ENCODE data around the gene HMCN1. TPM values are rescaled to one million over a fixed set of nuclear protein-coding genes. Genes with fewer than 3 reads are reported as not detected.
"Not testable (repeated sequence)": the region's sequence is repeated elsewhere in the genome, so short reads cannot be mapped to it uniquely, and the experiment has no call there.

HMCN1 gene
- total RNA-seq, 1 donor from 2014 or later = 3.4 TPM

DNA sequence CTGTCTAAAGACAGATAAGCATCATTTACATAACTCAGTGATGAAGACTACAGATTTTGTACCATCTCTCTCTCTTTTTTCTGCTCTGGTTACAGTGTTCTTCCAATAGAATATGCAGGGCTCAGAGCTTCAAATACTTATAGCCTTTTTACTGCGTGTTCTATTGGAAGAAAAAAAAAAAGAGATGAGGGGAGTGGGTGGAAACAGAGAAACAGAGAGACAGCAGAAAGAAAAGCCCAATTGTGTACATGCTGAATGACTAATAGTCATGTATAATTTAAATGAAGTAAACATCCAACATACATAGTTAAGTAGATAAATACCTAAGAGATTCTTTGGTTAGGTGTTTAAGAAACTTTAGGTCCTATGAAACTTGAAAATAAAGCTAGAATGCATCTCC, 151.9 kb downstream of the HMCN1 start:
- Mint-ChIP-seq H3K27ac (no peak overlapping the region), H3K36me3 (ENCODE audit: insufficient read depth) (no peaks in the 10 kb centered on the region), H3K27me3 (no peaks in the 10 kb centered on the region), H3K4me3 (ENCODE audit: low read depth) (no peak overlapping the region), H3K9me3 (ENCODE audit: low read depth) (peaks cover 4% of the 10 kb centered on the region), H3K4me1 (ENCODE audit: low read depth) (no peaks in the 10 kb centered on the region)
- no peak for DNase-seq (ENCODE audit: low spot score, unreplicated experiment)
- TF ChIP-seq, protein P1, sequence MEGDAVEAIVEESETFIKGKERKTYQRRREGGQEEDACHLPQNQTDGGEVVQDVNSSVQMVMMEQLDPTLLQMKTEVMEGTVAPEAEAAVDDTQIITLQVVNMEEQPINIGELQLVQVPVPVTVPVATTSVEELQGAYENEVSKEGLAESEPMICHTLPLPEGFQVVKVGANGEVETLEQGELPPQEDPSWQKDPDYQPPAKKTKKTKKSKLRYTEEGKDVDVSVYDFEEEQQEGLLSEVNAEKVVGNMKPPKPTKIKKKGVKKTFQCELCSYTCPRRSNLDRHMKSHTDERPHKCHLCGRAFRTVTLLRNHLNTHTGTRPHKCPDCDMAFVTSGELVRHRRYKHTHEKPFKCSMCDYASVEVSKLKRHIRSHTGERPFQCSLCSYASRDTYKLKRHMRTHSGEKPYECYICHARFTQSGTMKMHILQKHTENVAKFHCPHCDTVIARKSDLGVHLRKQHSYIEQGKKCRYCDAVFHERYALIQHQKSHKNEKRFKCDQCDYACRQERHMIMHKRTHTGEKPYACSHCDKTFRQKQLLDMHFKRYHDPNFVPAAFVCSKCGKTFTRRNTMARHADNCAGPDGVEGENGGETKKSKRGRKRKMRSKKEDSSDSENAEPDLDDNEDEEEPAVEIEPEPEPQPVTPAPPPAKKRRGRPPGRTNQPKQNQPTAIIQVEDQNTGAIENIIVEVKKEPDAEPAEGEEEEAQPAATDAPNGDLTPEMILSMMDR (IDR thresholded peaks at IDR 0.05; ENCODE audit: unreplicated experiment) = no peak

DNA sequence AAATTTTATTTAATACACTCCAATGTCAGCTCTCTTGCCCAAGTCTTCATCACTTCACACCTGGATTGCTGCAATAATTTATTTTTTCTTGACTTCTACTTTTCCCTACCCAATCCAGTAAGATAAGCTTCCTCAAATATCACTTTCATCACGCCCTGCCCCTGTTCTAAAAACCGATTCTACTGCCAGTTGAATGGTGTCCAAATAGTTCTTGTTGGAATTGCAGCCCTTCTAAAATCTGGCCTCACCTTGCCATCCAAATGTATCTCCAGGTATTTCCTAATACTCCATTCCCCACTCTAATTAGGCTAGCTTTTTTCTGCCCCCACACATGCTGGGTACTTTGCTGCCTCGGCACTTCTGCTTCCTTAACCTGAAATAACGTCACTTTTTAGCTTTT, 152.5 kb downstream of the HMCN1 start:
- Mint-ChIP-seq H3K27me3 (no peaks in the 10 kb centered on the region), H3K4me3 (ENCODE audit: low read depth) (no peak overlapping the region), H3K9me3 (ENCODE audit: low read depth) (peaks cover 4% of the 10 kb centered on the region), H3K36me3 (ENCODE audit: insufficient read depth) (no peaks in the 10 kb centered on the region), H3K4me1 (ENCODE audit: low read depth) (no peaks in the 10 kb centered on the region), H3K27ac (no peak overlapping the region)
- DNase-seq (ENCODE audit: low spot score, unreplicated experiment) = no peak
- TF ChIP-seq, protein P1 (IDR thresholded peaks at IDR 0.05; ENCODE audit: unreplicated experiment) = no peak

DNA sequence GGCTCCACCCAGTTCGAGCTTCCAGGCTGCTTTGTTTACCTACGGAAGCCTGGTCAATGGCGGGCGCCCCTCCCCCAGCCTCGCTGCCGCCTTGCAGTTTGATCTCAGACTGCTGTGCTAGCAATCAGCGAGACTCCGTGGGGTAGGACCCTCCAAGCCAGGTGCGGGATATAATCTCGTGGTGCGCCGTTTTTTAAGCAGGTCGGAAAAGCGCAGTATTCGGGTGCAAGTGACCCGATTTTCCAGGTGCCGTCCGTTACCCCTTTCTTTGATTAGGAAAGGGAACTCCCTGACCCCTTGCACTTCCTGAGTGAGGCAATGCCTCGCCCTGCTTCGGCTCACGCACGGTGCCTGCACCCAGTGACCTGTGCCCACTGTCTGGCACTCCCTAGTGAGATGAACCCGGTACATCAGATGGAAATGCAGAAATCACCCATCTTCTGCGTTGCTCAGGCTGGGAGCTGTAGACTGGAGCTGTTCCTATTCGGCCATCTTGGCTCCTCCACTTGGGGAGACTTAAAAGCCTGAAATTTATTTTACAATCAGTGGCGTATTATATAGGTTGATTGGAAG, 158.7 kb downstream of the HMCN1 start:
- not testable (repeated sequence) for H3K36me3 Mint-ChIP-seq (ENCODE audit: insufficient read depth); H3K27me3 Mint-ChIP-seq; H3K4me1 Mint-ChIP-seq (ENCODE audit: low read depth); DNase-seq (ENCODE audit: low spot score, unreplicated experiment); H3K27ac Mint-ChIP-seq; H3K9me3 Mint-ChIP-seq (ENCODE audit: low read depth); H3K4me3 Mint-ChIP-seq (ENCODE audit: low read depth)

DNA sequence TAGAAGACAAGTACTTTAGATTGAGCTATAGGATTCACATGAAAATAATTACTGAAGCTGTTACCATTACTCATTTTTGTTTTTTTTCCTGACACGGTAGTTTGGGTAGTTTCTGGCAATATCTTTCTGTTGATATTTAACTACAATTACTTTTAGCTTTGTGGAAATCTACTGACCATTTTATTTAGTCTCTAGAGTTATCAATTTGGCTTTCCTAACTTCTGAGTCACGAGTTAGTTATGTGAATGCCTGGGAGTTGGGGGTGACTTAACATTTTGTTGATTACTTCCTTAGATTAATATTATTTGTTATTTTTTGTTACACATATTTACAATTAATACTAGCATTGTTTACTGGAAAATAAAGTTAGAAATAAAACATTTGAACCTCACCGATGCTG, 160.6 kb downstream of the HMCN1 start:
- no peaks in the 10 kb centered on the region for H3K4me1 Mint-ChIP-seq (ENCODE audit: low read depth)
- H3K9me3 Mint-ChIP-seq (ENCODE audit: low read depth) = peaks cover 8% of the 10 kb centered on the region
- H3K27me3 Mint-ChIP-seq = no peaks in the 10 kb centered on the region
- no peak overlapping the region for H3K27ac Mint-ChIP-seq
- H3K36me3 Mint-ChIP-seq (ENCODE audit: insufficient read depth) = no peaks in the 10 kb centered on the region
- DNase-seq (ENCODE audit: low spot score, unreplicated experiment) = no peak
- H3K4me3 Mint-ChIP-seq (ENCODE audit: low read depth) = no peak overlapping the region
- TF ChIP-seq, protein P1 (IDR thresholded peaks at IDR 0.05; ENCODE audit: unreplicated experiment) = no peak

DNA sequence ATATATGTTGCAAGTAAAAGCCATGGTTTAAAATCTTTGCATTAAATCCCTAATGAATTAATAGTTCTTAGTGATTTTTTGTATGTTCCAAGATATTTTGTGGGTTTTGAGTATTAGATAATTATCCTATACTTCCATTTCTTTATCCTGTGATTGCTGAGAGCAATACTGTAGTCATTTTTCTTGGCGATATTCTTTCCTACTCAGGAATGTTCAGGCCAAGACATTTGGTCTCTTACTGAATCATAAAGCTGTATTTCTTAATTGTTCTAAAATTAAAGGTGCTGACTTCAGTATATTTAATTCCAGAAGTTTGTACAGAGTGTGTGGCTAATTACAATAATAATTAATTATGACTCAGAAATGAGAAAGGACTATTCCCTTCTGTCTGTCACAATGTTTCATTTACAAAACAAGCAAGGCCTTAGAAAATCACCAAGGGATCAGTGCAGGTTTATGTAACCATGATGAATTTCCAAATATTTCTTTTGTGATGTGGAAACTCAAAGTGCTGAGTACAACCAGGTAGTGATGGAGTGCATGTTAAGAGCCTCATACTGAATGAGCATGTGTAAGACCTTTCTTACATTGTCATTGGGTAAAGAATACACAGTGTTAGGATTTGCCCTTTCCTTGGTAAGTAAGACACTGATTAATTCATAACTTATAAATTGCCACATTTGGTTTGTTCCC, 161.2 kb downstream of the HMCN1 start:
- no peaks in the 10 kb centered on the region for H3K27me3 Mint-ChIP-seq
- peaks cover 4% of the 10 kb centered on the region for H3K9me3 Mint-ChIP-seq (ENCODE audit: low read depth)

More for the DNA sequence above, 161.2 kb downstream of the HMCN1 start:
- TF ChIP-seq, protein P1 (IDR thresholded peaks at IDR 0.05; ENCODE audit: unreplicated experiment) = no peak
- Mint-ChIP-seq H3K4me1 (ENCODE audit: low read depth) (no peaks in the 10 kb centered on the region), H3K36me3 (ENCODE audit: insufficient read depth) (no peaks in the 10 kb centered on the region), H3K27ac (no peak overlapping the region), H3K4me3 (ENCODE audit: low read depth) (no peak overlapping the region)
- DNase-seq (ENCODE audit: low spot score, unreplicated experiment) = no peak

Measured in progenitor cell of endocrine pancreas (in vitro differentiated cells).